Hepatocyte (in vitro differentiated cells): ENCODE data around the gene MEGF8.

Experiments
- CTCF ChIP-seq: fragments of 200-600 bp; sonication (generic); IDR thresholded peaks from 2 replicates; pipeline ENCODE4 v1.5.1; 2016; ENCODE audit warnings: antibody characterized with exemption, mild to moderate bottlenecking; ENCODE audit not compliant: poor library complexity
- EZH2 ChIP-seq: fragments of 200-600 bp; sonication (generic); IDR thresholded peaks from 2 replicates; pipeline ENCODE4 v1.6.1; 2016; ENCODE audit warnings: antibody characterized with exemption, mild to moderate bottlenecking, borderline replicate concordance
- EZH2phosphoT487 ChIP-seq: fragments of 200-600 bp; sonication (generic); IDR thresholded peaks from one replicate; pipeline ENCODE4 v1.6.1; 2018; ENCODE audit warnings: antibody characterized with exemption, mild to moderate bottlenecking, low read depth, moderate library complexity; ENCODE audit not compliant: unreplicated experiment, severe bottlenecking

GRCh38 chr19:42392165-42392564 is 66.7 kb downstream of the MEGF8 start:
- TF ChIP-seq EZH2 (no peak), CTCF (no peak), EZH2phosphoT487 (no peak)
